Measurements from ENCODE around the gene CD55.

Gene CD55, protein sequence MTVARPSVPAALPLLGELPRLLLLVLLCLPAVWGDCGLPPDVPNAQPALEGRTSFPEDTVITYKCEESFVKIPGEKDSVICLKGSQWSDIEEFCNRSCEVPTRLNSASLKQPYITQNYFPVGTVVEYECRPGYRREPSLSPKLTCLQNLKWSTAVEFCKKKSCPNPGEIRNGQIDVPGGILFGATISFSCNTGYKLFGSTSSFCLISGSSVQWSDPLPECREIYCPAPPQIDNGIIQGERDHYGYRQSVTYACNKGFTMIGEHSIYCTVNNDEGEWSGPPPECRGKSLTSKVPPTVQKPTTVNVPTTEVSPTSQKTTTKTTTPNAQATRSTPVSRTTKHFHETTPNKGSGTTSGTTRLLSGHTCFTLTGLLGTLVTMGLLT

GRCh38 chr1:207321079-207321789, at the start of gene CD55:
TSS of gene CD55 (plus strand) at chr1:207321678. CDS start at chr1:207321766, 88 bp downstream.
- DNase-seq, result peak; percentile 100

DNA sequence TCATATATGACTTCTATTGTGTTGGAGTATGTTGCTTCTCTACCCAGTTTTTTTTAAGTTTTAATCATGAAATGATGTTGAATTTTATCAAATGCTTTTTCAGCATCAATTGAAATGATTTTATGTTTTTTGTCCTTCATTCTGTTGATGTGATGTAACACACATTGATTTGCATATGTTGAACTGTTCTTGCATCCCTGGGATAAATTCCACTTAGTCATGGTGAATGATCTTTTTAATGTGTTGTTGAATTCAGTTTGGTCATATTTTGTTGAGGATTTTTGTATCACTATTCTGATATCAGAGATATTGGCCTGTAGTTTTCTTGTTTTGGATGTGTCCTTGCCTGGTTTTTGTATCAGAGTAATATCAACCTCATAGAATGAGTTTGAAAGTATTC, 46.6 kb upstream of the CD55 start:
- no peak for DNase-seq

- DNase-seq, result no peak
These were observed 45.0 kb upstream of the CD55 start for GRCh38 chr1:207276465-207276864.

DNA sequence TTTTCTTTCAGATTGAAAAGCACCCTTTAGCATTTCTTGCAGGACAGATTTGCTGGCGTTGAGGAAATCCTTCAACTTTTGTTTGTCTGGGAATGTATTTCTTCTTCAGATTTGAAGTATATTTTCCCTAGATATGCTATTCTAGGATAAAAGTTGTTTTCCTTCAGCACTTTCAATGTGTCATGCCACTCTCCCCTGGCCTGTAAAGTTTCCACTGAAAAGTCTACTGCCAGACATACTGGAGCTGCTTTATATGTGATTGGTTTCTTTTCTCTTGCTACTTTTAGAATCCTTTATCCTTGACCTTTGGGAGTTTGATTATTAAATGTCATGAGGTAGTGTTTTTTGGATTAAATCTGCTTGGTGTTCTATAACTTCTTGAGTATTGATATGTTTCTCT, 44.2 kb upstream of the CD55 start:
- DNase-seq, result no peak

GRCh38 chr1:207279652-207280051, 41.8 kb upstream of the CD55 start:
- no peak for DNase-seq

DNA sequence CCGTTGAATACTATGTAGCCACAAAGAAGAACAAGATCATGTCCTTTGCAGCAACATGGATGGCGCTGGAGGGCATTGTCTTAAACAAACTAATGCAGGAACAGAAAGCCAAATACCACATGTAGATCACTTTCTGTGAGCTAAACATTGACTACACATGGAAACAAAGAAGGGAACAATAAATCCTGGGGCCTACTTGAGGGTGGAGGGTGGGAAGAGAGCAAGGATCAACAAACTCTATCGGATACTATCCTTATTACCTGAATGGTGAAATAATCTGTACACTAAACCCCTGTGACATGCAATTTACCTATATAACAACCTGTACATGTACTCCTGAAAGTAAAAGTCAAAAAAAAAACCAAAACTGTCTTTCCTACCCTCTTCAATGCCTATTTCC, 40.8 kb upstream of the CD55 start:
- DNase-seq, result no peak

GRCh38 chr1:207282058-207282457, 39.4 kb upstream of the CD55 start:
- DNase-seq, result no peak

- no peak for DNase-seq
These were observed 38.7 kb upstream of the CD55 start for GRCh38 chr1:207282496-207283380.

- no peak for DNase-seq
These were observed 38.1 kb upstream of the CD55 start for GRCh38 chr1:207283421-207283820.

GRCh38 chr1:207284209-207284897, 37.1 kb upstream of the CD55 start:
- DNase-seq, result peak; percentile 60

- DNase-seq, result no peak
These were observed 34.6 kb upstream of the CD55 start for GRCh38 chr1:207286786-207287468.

- DNase-seq, result no peak
These were observed 33.2 kb upstream of the CD55 start for GRCh38 chr1:207288315-207288714.

DNA sequence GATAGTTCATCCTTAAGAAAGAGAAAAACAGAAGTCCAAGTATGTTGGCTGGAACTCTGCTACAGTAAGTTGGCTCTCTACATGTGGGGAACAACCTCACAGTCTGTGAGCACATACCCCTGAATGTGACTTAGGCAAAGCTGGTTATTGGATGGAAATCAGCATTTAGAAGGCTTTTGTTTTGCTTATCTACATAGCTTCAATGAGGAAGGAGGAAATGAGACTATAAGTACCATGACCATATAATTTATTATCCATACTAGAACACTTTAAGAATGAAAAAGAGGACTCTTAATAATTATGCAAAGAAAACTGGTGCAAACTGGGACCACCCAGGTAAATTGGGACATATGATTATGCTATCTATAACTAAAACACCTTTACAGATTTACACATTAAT, 31.7 kb upstream of the CD55 start:
- DNase-seq, result peak; percentile 40

- DNase-seq, result no peak
These were observed 29.8 kb upstream of the CD55 start for GRCh38 chr1:207291723-207292122.

GRCh38 chr1:207298186-207298585, 23.3 kb upstream of the CD55 start:
- no peak for DNase-seq

- peak; percentile 33 for DNase-seq
These were observed 22.7 kb upstream of the CD55 start for GRCh38 chr1:207298636-207299398.

DNA sequence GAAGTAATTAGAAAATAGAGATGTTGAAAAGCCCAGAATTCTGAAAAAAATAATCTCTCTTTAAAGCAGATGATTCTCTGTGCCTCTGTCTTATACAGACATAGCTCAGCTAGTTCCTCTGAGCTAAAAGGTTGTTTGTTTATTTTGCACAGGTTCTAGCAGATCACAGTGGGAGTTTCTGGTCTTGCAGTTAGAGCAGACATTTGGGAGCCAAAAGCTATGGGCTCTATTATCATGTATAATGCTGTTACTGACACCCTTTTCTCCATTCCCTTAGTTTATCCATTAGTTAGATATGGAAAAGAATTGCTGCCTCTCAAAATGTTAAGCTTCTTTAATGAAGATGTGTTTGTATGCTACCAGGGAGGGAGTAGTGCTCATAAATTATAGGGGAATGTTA, 20.5 kb upstream of the CD55 start:
- DNase-seq, result no peak

GRCh38 chr1:207302618-207303393, 18.7 kb upstream of the CD55 start:
- DNase-seq, result peak; percentile 47

DNA sequence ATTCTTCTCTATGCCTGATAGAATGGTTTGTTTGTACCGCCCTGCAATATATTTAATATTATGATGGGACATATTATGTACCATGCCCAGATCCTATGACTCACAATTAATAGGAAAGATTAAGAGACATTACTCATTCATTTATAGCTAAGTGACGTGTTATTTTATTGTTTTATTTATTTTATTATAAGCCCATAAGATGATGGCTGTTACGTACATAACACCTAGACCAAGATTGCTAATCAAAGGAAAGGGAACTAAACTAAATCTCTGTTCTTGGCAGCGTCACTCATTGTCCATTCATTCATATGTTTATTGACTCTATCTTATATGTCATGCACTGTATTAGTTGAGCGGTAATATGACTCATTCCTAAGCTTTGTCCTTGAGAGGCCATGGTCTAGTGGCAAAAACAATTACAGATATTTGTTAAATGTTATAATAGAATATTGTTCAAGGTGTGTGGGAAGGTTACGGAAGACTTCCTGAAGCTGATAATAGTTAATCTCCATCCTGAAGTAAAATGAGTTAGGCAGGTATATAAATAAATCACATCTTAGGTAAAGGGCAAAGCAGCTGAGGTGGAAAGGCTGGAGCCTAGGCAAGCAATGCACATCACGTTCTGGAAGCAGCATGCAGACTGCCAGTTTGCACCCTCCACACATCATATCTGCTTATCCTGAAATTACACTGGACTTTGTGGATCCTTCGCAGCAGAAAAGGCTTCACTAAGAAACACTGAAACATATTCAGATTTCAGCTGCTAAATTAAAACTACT, 16.6 kb upstream of the CD55 start:
- DNase-seq, result no peak

DNA sequence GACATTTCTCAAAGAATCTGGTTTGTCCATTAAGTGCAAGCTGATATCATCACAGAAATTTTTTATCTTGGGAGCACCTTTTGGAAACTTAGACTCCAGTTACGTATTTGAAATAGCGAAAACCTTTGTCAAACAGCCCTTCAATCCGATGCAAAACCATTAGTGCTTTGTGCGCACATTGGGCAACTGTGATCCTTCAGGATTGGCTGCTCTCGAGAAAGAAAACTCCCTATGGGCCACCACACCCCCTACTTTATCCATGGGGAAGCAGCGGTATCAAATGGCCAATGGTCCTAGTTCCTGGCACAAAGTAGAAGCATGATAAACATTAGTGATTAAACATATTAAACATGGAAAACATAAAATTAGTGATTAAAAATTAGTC, 16.0 kb upstream of the CD55 start:
- DNase-seq, result no peak
